PC-9 (cell line): ENCODE data around the gene CA11.

Experiments used
- CTCF ChIP-seq: fragments of 200-600 bp; sonication (generic); conservative IDR thresholded peaks from 2 replicates; pipeline ENCODE4 v1.6.1; 2017; ENCODE audit warnings: mixed run types, antibody characterized with exemption, mild to moderate bottlenecking, moderate library complexity
- EZH2 ChIP-seq: fragments of 200-600 bp; sonication (generic); IDR thresholded peaks from 2 replicates; pipeline ENCODE4 v1.8.0; 2017; ENCODE audit warnings: antibody characterized with exemption, low read depth

GRCh38 chr19:48603449-48603848 is 42.5 kb downstream of the CA11 start:
- no peak for TF ChIP-seq EZH2
- no peak for TF ChIP-seq CTCF
